NCI-H187 treated with DMSO at 0.1 percent for 48 hours (cell line): ENCODE results near the gene SHISAL1.

Experiments
- DNase-seq: peaks from one replicate; lab custom pipeline; 2025; lab: John Stamatoyannopoulos, UW

SHISAL1 gene

GRCh38 chr22:44231233-44231632 lies 81.5 kb downstream of the SHISAL1 start:
- DNase-seq, result no peak

GRCh38 chr22:44229809-44230208 lies 82.9 kb downstream of the SHISAL1 start:
- DNase-seq, result no peak

GRCh38 chr22:44229331-44229730 lies 83.4 kb downstream of the SHISAL1 start:
- no peak for DNase-seq

- no peak for DNase-seq
Observed at GRCh38 chr22:44225812-44226211, 86.9 kb downstream of the SHISAL1 start.

GRCh38 chr22:44225091-44225689 lies 87.6 kb downstream of the SHISAL1 start:
- no peak for DNase-seq

GRCh38 chr22:44224166-44224565 lies 88.6 kb downstream of the SHISAL1 start:
- DNase-seq, result no peak

GRCh38 chr22:44221710-44222475 lies 90.9 kb downstream of the SHISAL1 start:
- no peak for DNase-seq

GRCh38 chr22:44220727-44221680 lies 91.7 kb downstream of the SHISAL1 start:
- no peak for DNase-seq

GRCh38 chr22:44219101-44219870 lies 93.5 kb downstream of the SHISAL1 start:
- no peak for DNase-seq

- no peak for DNase-seq
Observed at GRCh38 chr22:44218071-44218470, 94.7 kb downstream of the SHISAL1 start.

- no peak for DNase-seq
Observed at GRCh38 chr22:44217346-44217745, 95.4 kb downstream of the SHISAL1 start.

- DNase-seq, result no peak
Observed at GRCh38 chr22:44215287-44215686, 97.5 kb downstream of the SHISAL1 start.

- no peak for DNase-seq
Observed at GRCh38 chr22:44214764-44215163, 98.0 kb downstream of the SHISAL1 start.

GRCh38 chr22:44214187-44214586 lies 98.6 kb downstream of the SHISAL1 start:
- no peak for DNase-seq

GRCh38 chr22:44213489-44214043 lies 99.2 kb downstream of the SHISAL1 start:
- DNase-seq, result no peak

- no peak for DNase-seq
Observed at GRCh38 chr22:44212936-44213335, 99.8 kb downstream of the SHISAL1 start.

GRCh38 chr22:44211946-44212930 lies 100.5 kb downstream of the SHISAL1 start:
- no peak for DNase-seq

- no peak for DNase-seq
Observed at GRCh38 chr22:44211256-44211945, 101.3 kb downstream of the SHISAL1 start.

GRCh38 chr22:44210722-44211121 lies 102.0 kb downstream of the SHISAL1 start:
- DNase-seq, result no peak

GRCh38 chr22:44209343-44209742 lies 103.4 kb downstream of the SHISAL1 start:
- DNase-seq, result no peak
